H9 (cell line): ENCODE data around the gene PLD5. TPM values are rescaled to one million over a fixed set of nuclear protein-coding genes. Genes with fewer than 3 reads are reported as not detected.
A peak's percentile ranks its signal among the peaks of the same experiment; 100 is the strongest.

Experiments used
- DNase-seq: peaks from one replicate; pipeline ENCODE4 v3.0.0-alpha.2; 2017
- H2AFZ ChIP-seq: one replicate; pipeline ENCODE4 v1.6.1; 2013; ENCODE audit warnings: mild to moderate bottlenecking, low read length, control low read depth, moderate library complexity
- H2AK5ac ChIP-seq: 2 replicates; pipeline ENCODE4 v1.6.1; 2013; ENCODE audit warnings: low read length, control low read depth, mixed read lengths; ENCODE audit not compliant: insufficient read length
- H2BK120ac ChIP-seq: one replicate; pipeline ENCODE4 v1.6.1; 2013; ENCODE audit warnings: low read depth, mild to moderate bottlenecking, low read length, control low read depth, inconsistent platforms; ENCODE audit not compliant: poor library complexity, severe bottlenecking
- H2BK12ac ChIP-seq: 2 replicates; pipeline ENCODE4 v1.6.1; 2013; ENCODE audit warnings: low read length, control low read depth, mixed read lengths, low read depth; ENCODE audit not compliant: insufficient read length
- H2BK15ac ChIP-seq: 2 replicates; pipeline ENCODE4 v1.6.1; 2013; ENCODE audit warnings: low read depth, low read length, control low read depth
- H2BK20ac ChIP-seq: one replicate; pipeline ENCODE4 v1.6.1; 2013; ENCODE audit warnings: low read depth, mild to moderate bottlenecking, low read length, control low read depth, inconsistent platforms; ENCODE audit not compliant: poor library complexity, severe bottlenecking
- H2BK5ac ChIP-seq: 2 replicates; pipeline ENCODE4 v1.6.1; 2013; ENCODE audit warnings: low read length, control low read depth, mixed read lengths; ENCODE audit not compliant: insufficient read length
- H3K14ac ChIP-seq: 2 replicates; pipeline ENCODE4 v1.6.1; 2013; ENCODE audit warnings: low read length, control low read depth; ENCODE audit not compliant: insufficient read depth
- H3K18ac ChIP-seq: 2 replicates; pipeline ENCODE4 v1.6.1; 2013; ENCODE audit warnings: low read depth, mild to moderate bottlenecking, mixed read lengths, low read length, control low read depth; ENCODE audit not compliant: insufficient read length
- H3K23ac ChIP-seq: 2 replicates; pipeline ENCODE4 v1.6.1; 2013; ENCODE audit warnings: low read length, control low read depth, mixed read lengths, low read depth; ENCODE audit not compliant: insufficient read length
- H3K23me2 ChIP-seq: 2 replicates; pipeline ENCODE4 v1.6.1; 2013; ENCODE audit warnings: low read depth, mild to moderate bottlenecking, mixed read lengths, low read length, control low read depth; ENCODE audit not compliant: insufficient read length, poor library complexity, severe bottlenecking
- H3K27ac ChIP-seq: 2 replicates; pipeline ENCODE4 v1.5.1; 2013; ENCODE audit warnings: low read length, control low read depth, mixed read lengths, low read depth; ENCODE audit not compliant: insufficient read length
- H3K27me3 ChIP-seq: 2 replicates; pipeline ENCODE4 v1.6.1; 2013; ENCODE audit warnings: low read length, control low read depth, inconsistent platforms; ENCODE audit not compliant: insufficient read depth
- H3K4ac ChIP-seq: 2 replicates; pipeline ENCODE4 v1.6.1; 2013; ENCODE audit warnings: low read depth, mild to moderate bottlenecking, control low read depth, inconsistent platforms, low read length, moderate library complexity
- H3K4me1 ChIP-seq: 2 replicates; pipeline ENCODE4 v1.6.1; 2013; ENCODE audit warnings: low read length, control low read depth, inconsistent platforms; ENCODE audit not compliant: insufficient read depth
- H3K4me2 ChIP-seq: 2 replicates; pipeline ENCODE4 v1.6.1; 2013; ENCODE audit warnings: low read length, control low read depth, mixed read lengths; ENCODE audit not compliant: insufficient read length, insufficient read depth
- H3K56ac ChIP-seq: 2 replicates; pipeline ENCODE4 v1.6.1; 2013; ENCODE audit warnings: low read depth, mild to moderate bottlenecking, mixed read lengths, low read length, control low read depth; ENCODE audit not compliant: insufficient read length
- H3K79me1 ChIP-seq: 2 replicates; pipeline ENCODE4 v1.6.1; 2013; ENCODE audit warnings: low read depth, mild to moderate bottlenecking, moderate library complexity, low read length, control low read depth, inconsistent platforms; ENCODE audit not compliant: insufficient read depth, poor library complexity, severe bottlenecking
- H3K79me2 ChIP-seq: 2 replicates; pipeline ENCODE4 v1.6.1; 2013; ENCODE audit warnings: low read length, control low read depth, inconsistent platforms; ENCODE audit not compliant: insufficient read depth
- H3K9ac ChIP-seq: 2 replicates; pipeline ENCODE4 v1.6.1; 2013; ENCODE audit warnings: low read length, control low read depth, mixed read lengths; ENCODE audit not compliant: insufficient read length; ENCODE audit errors: extremely low read depth
- H3K9me3 ChIP-seq: one replicate; pipeline ENCODE4 v1.6.1; 2013; ENCODE audit warnings: low read depth, low read length, inconsistent platforms; ENCODE audit not compliant: control insufficient read depth
- H3T11ph ChIP-seq: one replicate; pipeline ENCODE4 v1.6.1; 2013; ENCODE audit warnings: mild to moderate bottlenecking, low read length, control low read depth, inconsistent platforms
- H4K20me1 ChIP-seq: one replicate; pipeline ENCODE4 v1.6.1; 2013; ENCODE audit not compliant: control insufficient read depth, insufficient read length, insufficient read depth
- H4K5ac ChIP-seq: 2 replicates; pipeline ENCODE4 v1.6.1; 2013; ENCODE audit warnings: low read depth, mild to moderate bottlenecking, mixed read lengths, low read length, control low read depth; ENCODE audit not compliant: insufficient read length
- H4K8ac ChIP-seq: replicated peaks from 2 replicates; pipeline ENCODE4 v1.6.1; 2013; ENCODE audit warnings: low read length, control low read depth, mixed read lengths, low read depth; ENCODE audit not compliant: insufficient read length
- H4K91ac ChIP-seq: 2 replicates; pipeline ENCODE4 v1.6.1; 2013; ENCODE audit warnings: low read depth, mild to moderate bottlenecking, moderate library complexity, mixed read lengths, low read length, control low read depth; ENCODE audit not compliant: insufficient read length
- H3K27ac Mint-ChIP-seq, 3 experiments: 2 replicates in 2 of 3; 3 replicates in 1 of 3; pipeline ENCODE4 v1.8.0; 2020 to 2021; ENCODE audit warnings: mixed read lengths in 3 of 3, mild to moderate bottlenecking in 1 of 3, moderate library complexity in 1 of 3
- H3K27me3 Mint-ChIP-seq: 2 replicates; pipeline ENCODE4 v1.8.0; 2021; ENCODE audit warnings: low read depth, mild to moderate bottlenecking, moderate library complexity, mixed read lengths
- H3K36me3 Mint-ChIP-seq, 3 experiments: 2 replicates in 2 of 3; 3 replicates in 1 of 3; pipeline ENCODE4 v1.8.0; 2020 to 2021; ENCODE audit warnings: low read depth in 3 of 3, mixed read lengths in 3 of 3; ENCODE audit not compliant: insufficient read depth in 1 of 3
- H3K4me1 Mint-ChIP-seq, 2 experiments: 2 replicates each; pipeline ENCODE4 v1.8.0; 2020; ENCODE audit warnings: mixed read lengths in 2 of 2
- H3K4me3 Mint-ChIP-seq, 2 experiments: 2 replicates in 1 of 2; 3 replicates in 1 of 2; pipeline ENCODE4 v1.8.0; 2020 to 2021; ENCODE audit warnings: mild to moderate bottlenecking in 2 of 2, mixed read lengths in 2 of 2, moderate library complexity in 1 of 2
- H3K9me3 Mint-ChIP-seq, 2 experiments: 2 replicates in 1 of 2; 3 replicates in 1 of 2; pipeline ENCODE4 v1.8.0; 2020; ENCODE audit warnings: mild to moderate bottlenecking in 2 of 2, mixed read lengths in 2 of 2, moderate library complexity in 1 of 2
- CTCF ChIP-seq: fragments of 200-600 bp; sonication (generic); conservative IDR thresholded peaks from 3 replicates; pipeline ENCODE4 v1.8.0; 2021; ENCODE audit warnings: antibody characterized with exemption, mild to moderate bottlenecking
- WGBS: extraction: QIAGEN DNeasy Blood & Tissue Kit; methylation state at CpG from one replicate; pipeline ENCODE4 v1.1.7; 2013; ENCODE audit warnings: missing lambda C conversion rate, low lambda C conversion rate, mixed read lengths; ENCODE audit not compliant: insufficient read length; ENCODE audit errors: extremely low coverage; 5-methylcytosine and 5-hydroxymethylcytosine counted together
- total RNA-seq: library from RNA; stranded (reverse); gene quantifications from 2 replicates; pipeline ENCODE4 v1.2.1, GENCODE V29; 2021

Gene PLD5
- total RNA-seq, 1 experiment from 2014 or later = 5.2 TPM

- Histone ChIP-seq H2AK5ac (no peak overlapping the region), H2AFZ (no peak overlapping the region), H2BK12ac (no peak overlapping the region), H4K91ac (no peak overlapping the region), H3K27me3 (no peaks in the 10 kb centered on the region), H2BK20ac (no peak overlapping the region), H3K27ac (no peak overlapping the region), H3K56ac (no peak overlapping the region), H3T11ph (no peak overlapping the region), H3K79me1 (no peaks in the 10 kb centered on the region), H4K20me1 (no peaks in the 10 kb centered on the region), H2BK15ac (no peak overlapping the region), H2BK120ac (no peak overlapping the region), H4K8ac (no peak overlapping the region), H3K4ac (no peak overlapping the region), H3K9me3 (peaks cover 5% of the 10 kb centered on the region), H3K4me1 (no peaks in the 10 kb centered on the region), H2BK5ac (no peak overlapping the region), H3K23me2 (no peaks in the 10 kb centered on the region), H3K9ac (no peak overlapping the region), H3K18ac (no peak overlapping the region), H3K23ac (no peak overlapping the region), H3K4me2 (no peak overlapping the region), H3K14ac (no peak overlapping the region), H4K5ac (peak overlapping the region; percentile 53), H3K79me2 (no peaks in the 10 kb centered on the region)
- peaks cover under 1 to 1% of the 10 kb centered on the region in 2 experiments; a peak in 2 of 4 replicates for H3K4me1 Mint-ChIP-seq
- peaks cover 2% of the 10 kb centered on the region for H3K27me3 Mint-ChIP-seq
- no peak for DNase-seq
- H3K36me3 Mint-ChIP-seq = peaks cover 0 to 15% (median 5%) of the 10 kb centered on the region in 3 experiments; a peak in 5 of 7 replicates
- no peak overlapping the region for H3K27ac Mint-ChIP-seq
- H3K4me3 Mint-ChIP-seq = no peak overlapping the region
- TF ChIP-seq CTCF = no peak
- no CpG with 5 or more reads among the region's 1 CpG for WGBS
- peaks cover 11 to 15% of the 10 kb centered on the region in 2 experiments for H3K9me3 Mint-ChIP-seq
These were observed 383.7 kb downstream of the PLD5 start for GRCh38 chr1:242140836-242141235.
